GM12878 (cell line): ENCODE data around the gene C1QTNF7. TPM values are rescaled to one million over a fixed set of nuclear protein-coding genes. Genes with fewer than 3 reads are reported as not detected.

Experiments used
- ATAC-seq: fragments of 200-7000 bp; cut with Tn5 transposase; 3 replicates; pipeline ENCODE4 v1.9.1; 2020; ENCODE audit warnings: mild to moderate bottlenecking, moderate library complexity
- BruUV-seq: library from RNA; stranded (reverse); fragments of 400-500 nt; replicated peaks from 2 replicates; lab custom pipeline; 2021; lab: Mats Ljungman, UMichigan
- CTCF ChIA-PET: fragments of 300-600 bp; sonication (Branson Sonifier 250); formaldehyde crosslinking; extraction: SDS; loops from one replicate; lab custom pipeline; 2021; ENCODE audit warnings: inconsistent platforms; lab: Yijun Ruan, JAX
- POLR2A ChIA-PET: fragments of 350-600 bp; formaldehyde crosslinking; extraction: SDS; loops from one replicate; lab custom pipeline; 2021; ENCODE audit warnings: inconsistent platforms; lab: Charles Lee
- RAD21 ChIA-PET: fragments of 300-600 bp; sonication (Branson Sonifier 250); formaldehyde crosslinking; loops from one replicate; lab custom pipeline; 2023; ENCODE audit warnings: antibody characterized with exemption; ENCODE audit not compliant: unreplicated experiment; lab: Charles Lee
- SMC1A ChIA-PET: fragments of 300-600 bp; sonication (Branson Sonifier 250); formaldehyde crosslinking; loops from one replicate; lab custom pipeline; 2023; ENCODE audit not compliant: unreplicated experiment, uncharacterized antibody; lab: Charles Lee
- DNase-seq: peaks from one replicate; pipeline ENCODE4 v3.0.0-alpha.2; 2011; ENCODE audit warnings: low read depth, low spot score
- FAIRE-seq: peaks from 3 replicates; lab custom pipeline; 2011; peaks lifted over from hg19 to GRCh38; lab: Jason Lieb, UNC
- H2AFZ ChIP-seq: 2 replicates; pipeline ENCODE4 v1.6.0; 2011; ENCODE audit warnings: low read depth, low read length, control low read depth; ENCODE audit not compliant: control insufficient read depth
- H3K27ac ChIP-seq: 2 replicates; pipeline ENCODE4 v1.5.1; 2011; ENCODE audit warnings: control low read depth; ENCODE audit not compliant: control insufficient read depth, insufficient read depth
- H3K27me3 ChIP-seq, 2 experiments: replicated peaks in 1 of 2; 2 replicates each; pipeline versions ENCODE4 v1.6.0 to v1.6.1; 2011; ENCODE audit warnings: low read length in 1 of 2; ENCODE audit not compliant: control insufficient read depth in 2 of 2, insufficient read depth in 2 of 2
- H3K36me3 ChIP-seq, 2 experiments: 2 replicates each; pipeline ENCODE4 v1.5.1; 2011; ENCODE audit warnings: low read length in 1 of 2; ENCODE audit not compliant: control insufficient read depth in 2 of 2, insufficient read depth in 2 of 2
- H3K4me1 ChIP-seq: 2 replicates; pipeline ENCODE4 v1.6.1; 2011; ENCODE audit warnings: mild to moderate bottlenecking, low read length, moderate library complexity, mixed read lengths; ENCODE audit not compliant: control insufficient read depth, insufficient read depth
- H3K4me2 ChIP-seq: 2 replicates; pipeline ENCODE4 v1.6.0; 2011; ENCODE audit warnings: control low read depth; ENCODE audit not compliant: control insufficient read depth, insufficient read depth
- H3K4me3 ChIP-seq: fragments of 200-600 bp; sonication (generic); 2 replicates; pipeline ENCODE4 v1.5.1; 2016
- H3K79me2 ChIP-seq: 2 replicates; pipeline ENCODE4 v1.6.0; 2011; ENCODE audit warnings: low read length; ENCODE audit not compliant: control insufficient read depth, insufficient read depth
- H3K9ac ChIP-seq: 2 replicates; pipeline ENCODE4 v1.8.0; 2011; ENCODE audit warnings: low read length, control low read depth, mixed read lengths; ENCODE audit not compliant: control insufficient read depth, insufficient read depth
- H3K9me3 ChIP-seq: replicated peaks from 3 replicates; pipeline ENCODE4 v1.5.1; 2011; ENCODE audit warnings: mild to moderate bottlenecking, low read length; ENCODE audit not compliant: control insufficient read depth, insufficient read depth
- H4K20me1 ChIP-seq: 2 replicates; pipeline ENCODE4 v1.6.0; 2011; ENCODE audit not compliant: control insufficient read depth, insufficient read depth
- EZH2 ChIP-seq: IDR thresholded peaks from 2 replicates; pipeline ENCODE4 v1.6.1; 2012; ENCODE audit warnings: low read depth, mild to moderate bottlenecking, control low read depth, inconsistent platforms, low read length, borderline replicate concordance; ENCODE audit not compliant: control insufficient read depth
- IRF4 ChIP-seq: IDR thresholded peaks from 2 replicates; pipeline ENCODE4 v1.6.1; 2011; ENCODE audit warnings: low read depth, low read length
- MYC ChIP-seq: IDR thresholded peaks from 2 replicates; pipeline ENCODE4 v1.6.1; 2011; ENCODE audit warnings: mild to moderate bottlenecking, low read length, moderate library complexity, inconsistent platforms; ENCODE audit not compliant: insufficient read depth, insufficient replicate concordance, insufficient read length, severe bottlenecking
- NBN ChIP-seq: fragments of 450-650 bp; IDR thresholded peaks from 2 replicates; pipeline ENCODE4 v1.6.1; 2016
- REST ChIP-seq: IDR thresholded peaks from 2 replicates; pipeline ENCODE4 v1.6.1; 2012; ENCODE audit warnings: mild to moderate bottlenecking, low read depth, low read length
- SREBF2 ChIP-seq: IDR thresholded peaks from 2 replicates; pipeline ENCODE4 v1.6.1; 2012; ENCODE audit warnings: mild to moderate bottlenecking, low read length
- ZZZ3 ChIP-seq: IDR thresholded peaks from 2 replicates; pipeline ENCODE4 v1.6.1; 2011; ENCODE audit warnings: low read depth; ENCODE audit not compliant: control insufficient read depth, insufficient read length
- WGBS: methylation state at CpG from one replicate; pipeline ENCODE4 v1.1.6; 2016; ENCODE audit warnings: low lambda C conversion rate; ENCODE audit not compliant: insufficient replicate concordance, insufficient coverage; ENCODE audit errors: missing lambda C conversion rate; 5-methylcytosine and 5-hydroxymethylcytosine counted together
- in situ Hi-C: fragments of 300-500 bp; cut with MboI; formaldehyde crosslinking; loops from 9 replicates; pipeline ENCODE4 v1.14.3; 2018; ENCODE audit warnings: mixed read lengths
- intact Hi-C: fragments of 100-400 bp; cut with micrococcal nuclease; formaldehyde crosslinking; loops from one replicate; pipeline ENCODE4 v1.14.2; 2022; ENCODE audit not compliant: unreplicated experiment
- polyA plus RNA-seq, 11 experiments: library from polyadenylated mRNA; depleted of rRNA in 4 of 11; unstranded in 6 of 11; stranded (reverse) in 5 of 11; fragments of >200 nt; fragmentation: Nextera tagmentation in 4 of 11; fragmentation: Illumina TruSeq in 1 of 11; extraction: Ambion mirVana in 4 of 11; extraction: Trizol in 1 of 11; gene quantifications; 1 replicate in 1 of 11; 2 replicates in 10 of 11; pipeline versions ENCODE4 v1.2.1 to v1.2.3, GENCODE V29; 2011 to 2016; ENCODE audit warnings: inconsistent platforms in 2 of 11, missing spikeins in 2 of 11, low read depth in 1 of 11
- total RNA-seq, 4 experiments: library from RNA; depleted of rRNA in 3 of 4; stranded (reverse); fragments of >200 nt in 3 of 4; fragmentation: Illumina TruSeq in 1 of 4; extraction: Trizol in 1 of 4; gene quantifications; 2 replicates each; pipeline versions ENCODE4 v1.2.1 to v1.2.3, GENCODE V29; 2013 to 2021

The C1QTNF7 gene
- total and polyA plus RNA-seq, 10 of the 15 experiments (the other 5 are each of a cell fraction or from before 2014, with no cell fraction given) = not detected

DNA sequence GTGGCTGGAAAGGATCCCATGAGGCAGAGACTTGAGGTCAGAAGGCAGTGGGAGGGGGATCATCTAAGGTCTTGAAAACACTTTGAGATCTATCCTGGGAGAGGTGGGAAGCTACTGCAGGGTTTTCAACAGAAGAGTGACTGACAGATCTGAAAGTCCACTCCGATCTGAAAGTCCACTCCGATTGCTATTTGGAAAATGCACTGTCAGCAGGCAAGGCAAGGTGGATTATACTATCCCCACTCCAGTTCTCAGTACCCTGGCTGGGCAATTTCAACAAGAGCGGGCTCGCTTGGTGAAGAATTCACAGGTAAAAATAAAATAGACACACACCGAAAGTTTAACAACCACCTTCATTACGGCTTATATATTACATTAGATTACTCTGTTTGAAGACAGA lies 42.3 kb upstream of the C1QTNF7 start:
- POLR2A ChIA-PET = no interaction called here
- no TSS peak for BruUV-seq
- no peak overlapping the region for H3K9ac ChIP-seq
- H2AFZ ChIP-seq = no peak overlapping the region
- RAD21 ChIA-PET = no interaction called here
- H4K20me1 ChIP-seq = no peaks in the 10 kb centered on the region
- FAIRE-seq = no peak
- TF ChIP-seq NBN = no peak
- no peak for TF ChIP-seq EZH2
- no peak for TF ChIP-seq MYC
- in situ Hi-C loops (no loop called here), intact Hi-C loops (no loop called here)
- H3K4me1 ChIP-seq = no peaks in the 10 kb centered on the region
- no peak overlapping the region for H3K4me2 ChIP-seq
- SMC1A ChIA-PET = interaction anchor here (0.9 kb wide), 1 partner anchor 21 kb away, joined by 3 read pairs; no protein-coding TSS in a partner anchor
- H3K27me3 ChIP-seq = no peaks in the 10 kb centered on the region; a peak in 1 of 4 replicates
- H3K79me2 ChIP-seq = no peaks in the 10 kb centered on the region
- WGBS = 61% methylated on average over 6 of the region's 6 CpGs
- no peak overlapping the region for H3K4me3 ChIP-seq
- no peaks in the 10 kb centered on the region for H3K9me3 ChIP-seq
- CTCF ChIA-PET = interaction anchor here (0.9 to 1.1 kb wide), 2 partner anchors 11 to 71 kb away, joined by 4 read pairs; no protein-coding TSS in a partner anchor
- no peak for DNase-seq
- H3K27ac ChIP-seq = no peak overlapping the region
- no peak for ATAC-seq
- no peaks in the 10 kb centered on the region for H3K36me3 ChIP-seq

DNA sequence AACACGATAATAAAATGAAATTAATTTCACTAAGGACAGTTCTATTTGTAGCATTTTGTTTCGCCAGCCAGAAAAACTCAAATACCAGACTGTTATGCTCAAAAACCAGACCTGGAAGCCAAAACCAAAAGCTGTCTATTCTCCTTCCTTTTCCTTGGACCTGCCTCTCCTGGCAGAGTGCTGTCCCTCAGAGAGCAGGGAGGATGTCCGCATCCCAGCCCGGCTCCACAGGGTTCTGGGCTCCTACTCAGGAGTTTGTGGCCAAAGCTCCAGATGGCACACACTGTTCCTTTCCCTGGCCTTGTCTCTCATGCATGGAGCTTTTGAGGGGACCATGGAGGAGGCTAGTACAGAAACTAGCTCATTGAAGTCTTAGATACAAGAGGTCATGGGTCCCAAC lies 41.9 kb upstream of the C1QTNF7 start:
- Histone ChIP-seq H4K20me1 (no peaks in the 10 kb centered on the region), H3K4me3 (no peak overlapping the region), H2AFZ (no peak overlapping the region), H3K4me2 (no peak overlapping the region), H3K36me3 (no peaks in the 10 kb centered on the region), H3K27me3 (no peaks in the 10 kb centered on the region; a peak in 1 of 4 replicates), H3K9ac (no peak overlapping the region), H3K79me2 (no peaks in the 10 kb centered on the region), H3K4me1 (no peaks in the 10 kb centered on the region), H3K27ac (no peak overlapping the region), H3K9me3 (no peaks in the 10 kb centered on the region)
- POLR2A ChIA-PET = no interaction called here
- DNase-seq (no peak), FAIRE-seq (no peak), ATAC-seq (no peak)
- TF ChIP-seq ZZZ3 (no peak), SREBF2 (no peak), IRF4 (no peak), REST (no peak), MYC (no peak)
- 41% methylated on average over 4 of the region's 4 CpGs for WGBS
- CTCF ChIA-PET = interaction anchor here (0.9 kb wide), 1 partner anchor 10 kb away, joined by 4 read pairs; no protein-coding TSS in a partner anchor
- in situ Hi-C loops (no loop called here), intact Hi-C loops (no loop called here)
- SMC1A ChIA-PET = interaction anchor here (0.9 kb wide), 1 partner anchor 21 kb away, joined by 3 read pairs; no protein-coding TSS in a partner anchor
- no TSS peak for BruUV-seq
- RAD21 ChIA-PET = no interaction called here
